Stimulated activated CD4-positive, alpha-beta T cell treated with anti-CD3 and anti-CD28 coated beads, Interleukin-12 subunit alpha, Interleukin-12 subunit beta, amount 100 ng/mL, for 24 hours (primary cell): ENCODE data around the gene SLC5A10.

Experiments
- DNase-seq, 2 experiments: peaks; one replicate each; pipeline ENCODE4 v3.0.0-alpha.2; 2020; ENCODE audit warnings: low read depth in 2 of 2

SLC5A10 gene

DNA sequence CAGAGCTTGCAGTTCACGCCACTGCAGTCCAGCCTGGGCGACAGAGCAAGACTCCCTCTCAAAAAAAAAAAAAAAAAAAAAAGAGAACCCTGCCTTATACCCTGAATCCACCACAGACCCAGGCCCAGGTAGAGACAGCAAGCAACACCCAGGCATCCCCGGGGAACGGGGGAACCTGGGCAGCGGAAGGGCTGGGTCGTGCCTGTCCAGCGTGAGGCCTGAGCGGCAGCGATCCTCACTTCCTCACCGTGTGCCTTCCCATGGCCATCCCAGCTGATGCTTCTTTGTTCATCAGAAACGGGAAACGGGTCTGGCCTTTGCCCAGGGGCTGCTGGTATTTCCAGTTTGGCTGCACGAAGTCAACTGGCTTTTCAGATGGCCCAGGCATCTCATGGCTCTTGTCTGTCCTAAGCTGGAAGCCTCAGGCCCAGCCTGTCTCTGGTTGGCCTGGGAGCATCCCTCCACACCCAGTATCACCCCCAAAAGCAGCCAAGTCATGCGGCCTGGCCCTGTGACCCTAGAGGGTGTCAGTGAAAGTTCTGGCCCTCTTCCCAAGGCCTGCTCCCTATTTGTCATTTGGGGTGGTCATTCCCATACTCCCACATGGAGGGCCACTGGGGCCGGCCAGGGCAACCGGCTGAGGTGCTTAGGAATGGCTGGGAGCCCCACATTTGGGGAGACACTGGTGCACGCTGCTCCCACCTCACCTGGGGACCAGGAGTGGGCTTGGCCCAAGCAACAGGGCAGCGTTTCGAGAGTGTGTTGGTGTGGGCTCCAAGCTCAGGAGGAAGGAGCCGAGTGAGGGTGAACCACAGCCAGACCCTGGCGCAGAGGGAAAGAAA is 32.5 kb downstream of the SLC5A10 start:
- DNase-seq = no peak

DNA sequence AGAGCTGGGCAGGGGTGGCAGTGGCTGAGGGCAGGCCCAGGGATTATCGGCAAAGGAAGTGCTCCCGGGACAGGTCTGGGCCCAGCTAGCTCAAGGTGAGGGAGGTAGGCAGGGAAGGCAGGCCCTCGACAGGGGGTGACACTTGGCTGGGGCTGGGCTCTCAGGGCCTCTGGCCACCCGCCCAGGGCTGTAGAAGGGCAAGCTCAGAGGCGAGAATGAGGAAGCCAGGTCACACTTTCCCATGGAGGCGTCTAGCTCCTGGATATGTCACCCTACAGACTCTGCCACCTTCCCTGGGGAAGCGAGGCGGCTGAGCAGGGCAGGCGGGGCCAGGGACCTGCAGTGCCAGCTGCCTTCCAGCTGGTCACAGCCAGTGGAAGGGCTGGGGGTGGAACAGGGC is 33.5 kb downstream of the SLC5A10 start:
- no peak for DNase-seq

DNA sequence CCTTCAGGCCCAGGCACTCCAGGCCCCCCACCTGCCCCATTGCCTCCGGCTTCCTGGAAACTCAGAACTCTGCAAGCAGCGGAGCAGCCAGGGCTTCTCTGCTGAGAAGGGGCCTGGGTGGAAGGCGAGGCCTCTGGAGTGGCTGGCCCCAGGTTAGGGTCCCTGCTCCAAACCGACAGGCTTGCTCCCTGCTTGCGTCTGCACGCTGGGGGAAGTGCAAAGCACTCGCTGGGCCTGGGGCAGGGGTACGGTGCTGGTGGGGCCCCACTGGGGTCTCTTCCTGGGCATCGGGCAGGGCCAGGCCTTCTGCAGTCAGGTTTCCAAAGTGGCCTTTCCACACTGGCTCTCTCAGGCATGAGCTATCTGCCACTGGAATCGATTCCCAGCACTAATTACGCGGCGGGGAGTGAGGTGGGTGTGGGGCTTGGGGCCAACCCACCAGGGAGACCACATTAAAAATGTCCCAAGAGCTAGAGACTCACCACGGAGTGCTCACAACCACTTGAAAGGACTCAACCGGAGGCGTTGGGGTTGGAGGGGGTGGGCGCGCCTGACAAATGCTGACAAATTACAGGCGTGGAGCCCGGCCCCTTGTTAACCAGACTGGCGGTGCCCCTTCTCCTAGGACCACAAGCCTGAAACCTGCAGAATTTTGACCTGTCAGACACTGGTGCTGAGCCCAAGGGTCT is 34.7 kb downstream of the SLC5A10 start:
- no peak for DNase-seq

DNA sequence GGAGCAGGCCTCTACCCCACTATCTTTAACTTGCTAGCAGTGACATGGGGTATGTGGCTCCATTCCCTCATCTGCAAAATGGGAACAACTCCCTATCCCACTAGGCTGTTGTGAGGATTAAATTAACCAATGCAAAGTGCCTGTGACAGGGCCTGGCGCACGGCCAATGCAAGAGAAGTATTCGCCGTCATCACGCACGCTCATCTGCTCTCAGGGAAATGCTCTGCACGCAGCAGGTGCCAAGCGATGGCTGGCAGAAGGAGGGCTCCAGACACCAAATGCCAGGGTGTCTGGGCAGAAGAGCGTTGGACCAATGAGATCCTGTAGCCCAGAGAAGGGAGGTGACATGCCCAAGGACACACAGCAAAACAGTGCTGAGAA is 35.3 kb downstream of the SLC5A10 start:
- DNase-seq = no peak

DNA sequence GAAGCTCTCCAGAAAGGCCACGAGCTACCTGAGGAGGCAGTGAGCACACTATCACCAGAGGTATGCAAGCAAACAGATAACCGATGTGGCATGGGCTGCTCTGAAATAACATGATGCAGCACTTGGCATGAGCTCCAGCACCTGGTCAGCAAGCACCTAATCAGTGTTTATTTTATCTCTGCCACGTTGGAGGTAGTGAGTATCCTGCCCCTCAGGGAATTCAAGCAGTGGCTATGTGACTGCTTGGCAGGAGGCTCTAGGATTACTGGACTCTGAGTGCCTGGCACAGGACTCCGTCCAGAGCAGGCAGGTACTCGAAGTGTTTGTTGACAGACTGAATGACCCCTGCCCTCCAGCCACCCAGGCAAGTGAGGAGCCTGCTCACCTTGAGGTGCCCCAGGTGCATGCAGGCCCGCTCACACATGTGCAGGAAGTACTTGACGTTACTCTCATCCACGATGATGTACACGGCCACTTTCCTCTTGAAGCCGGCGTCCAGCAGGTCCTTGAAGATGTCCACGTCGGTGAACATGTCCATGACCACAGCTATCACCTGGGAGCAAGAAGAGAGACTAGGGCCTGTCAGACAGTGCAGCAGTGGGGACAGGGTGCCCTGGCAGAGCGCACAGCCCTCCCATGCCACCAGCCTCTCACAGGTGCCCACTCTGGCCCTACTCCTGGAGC is 36.0 kb downstream of the SLC5A10 start:
- no peak for DNase-seq

DNA sequence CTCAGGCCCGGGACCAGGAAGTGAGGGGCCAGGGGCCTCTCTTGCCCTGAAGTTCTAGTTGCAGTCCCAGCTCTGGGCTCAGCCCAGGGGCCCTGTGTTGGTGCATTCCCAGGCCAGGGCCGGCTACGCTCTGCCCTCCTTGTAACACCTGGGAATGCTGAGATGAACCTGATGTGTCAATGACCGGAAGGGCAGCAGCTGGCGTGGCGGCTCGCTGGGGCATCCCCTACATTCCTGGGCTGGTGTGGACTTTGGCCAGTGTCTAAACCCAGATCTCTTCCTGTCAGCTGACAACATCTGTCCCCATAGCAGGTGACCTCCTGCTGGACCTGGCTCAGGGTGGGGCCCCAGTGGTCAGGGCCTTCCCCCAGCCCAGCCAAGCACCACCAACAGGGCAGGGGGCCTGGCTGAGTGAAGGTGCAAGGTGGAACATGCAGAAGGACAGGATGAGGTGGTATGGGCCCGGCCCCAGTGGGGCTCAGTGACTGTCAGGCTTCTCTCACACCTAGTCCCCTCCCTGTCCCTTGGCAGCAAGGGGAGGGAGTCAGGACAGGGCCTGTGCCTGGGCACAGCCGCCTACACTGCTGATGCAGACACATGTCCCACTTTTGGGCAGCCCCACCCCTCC is 36.7 kb downstream of the SLC5A10 start:
- no peak for DNase-seq

DNA sequence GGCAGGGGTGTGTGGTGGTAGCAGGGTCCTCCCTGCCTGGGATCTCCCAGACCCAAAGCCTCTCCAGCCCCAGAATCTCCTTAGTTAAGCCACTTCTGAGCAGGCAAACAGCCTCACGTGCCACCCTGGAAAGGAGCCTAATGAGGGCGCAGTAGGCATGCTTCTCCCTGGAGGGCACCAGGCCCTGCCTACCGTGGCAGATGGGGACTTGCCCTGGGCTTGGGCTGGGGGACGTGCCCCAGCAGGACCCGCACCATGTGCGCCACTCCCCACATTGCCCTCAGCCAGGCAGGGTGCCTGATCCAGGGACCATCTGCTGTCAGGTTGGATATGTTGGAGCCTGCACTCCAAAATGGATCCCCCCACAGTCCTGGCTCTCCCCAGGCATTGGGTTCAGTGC is 38.4 kb downstream of the SLC5A10 start:
- no peak for DNase-seq

DNA sequence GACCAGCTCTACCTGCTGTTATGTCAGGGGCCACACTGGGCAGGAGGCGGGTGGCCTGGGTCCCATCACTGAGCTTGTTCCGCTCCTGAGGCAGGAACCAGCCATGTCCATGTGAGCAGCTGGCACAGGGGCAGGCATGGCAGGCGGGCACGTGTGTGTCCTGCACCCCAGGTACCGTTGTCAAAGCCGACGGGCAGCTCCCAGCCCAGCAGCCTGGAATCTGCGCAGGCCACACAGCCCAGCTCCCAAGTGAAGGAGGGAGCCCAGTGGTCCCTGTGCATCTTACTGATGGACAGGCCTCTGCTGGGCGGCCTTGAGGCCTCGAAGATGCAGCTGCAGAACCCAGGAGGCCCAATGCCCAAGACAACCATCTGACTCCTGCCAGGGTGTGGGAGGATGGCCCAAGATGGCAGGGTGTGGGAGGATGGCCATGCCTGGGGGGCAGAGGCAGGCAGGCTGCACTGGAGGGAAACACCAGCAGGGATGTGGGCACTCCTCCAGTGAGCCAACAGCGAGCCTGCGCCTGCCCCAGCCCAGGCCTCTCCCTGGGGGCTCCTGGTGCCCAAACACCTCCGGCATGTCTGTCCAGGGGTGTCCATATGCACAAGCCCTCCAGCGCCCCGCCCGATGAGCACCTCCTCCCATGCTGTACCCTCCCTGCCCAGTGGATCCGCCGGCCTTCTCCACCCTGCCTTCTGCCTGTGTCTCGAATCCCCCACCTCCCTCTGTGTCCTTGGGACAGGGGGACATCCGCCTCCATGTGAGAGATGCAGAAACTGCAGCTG is 39.8 kb downstream of the SLC5A10 start:
- DNase-seq = no peak

DNA sequence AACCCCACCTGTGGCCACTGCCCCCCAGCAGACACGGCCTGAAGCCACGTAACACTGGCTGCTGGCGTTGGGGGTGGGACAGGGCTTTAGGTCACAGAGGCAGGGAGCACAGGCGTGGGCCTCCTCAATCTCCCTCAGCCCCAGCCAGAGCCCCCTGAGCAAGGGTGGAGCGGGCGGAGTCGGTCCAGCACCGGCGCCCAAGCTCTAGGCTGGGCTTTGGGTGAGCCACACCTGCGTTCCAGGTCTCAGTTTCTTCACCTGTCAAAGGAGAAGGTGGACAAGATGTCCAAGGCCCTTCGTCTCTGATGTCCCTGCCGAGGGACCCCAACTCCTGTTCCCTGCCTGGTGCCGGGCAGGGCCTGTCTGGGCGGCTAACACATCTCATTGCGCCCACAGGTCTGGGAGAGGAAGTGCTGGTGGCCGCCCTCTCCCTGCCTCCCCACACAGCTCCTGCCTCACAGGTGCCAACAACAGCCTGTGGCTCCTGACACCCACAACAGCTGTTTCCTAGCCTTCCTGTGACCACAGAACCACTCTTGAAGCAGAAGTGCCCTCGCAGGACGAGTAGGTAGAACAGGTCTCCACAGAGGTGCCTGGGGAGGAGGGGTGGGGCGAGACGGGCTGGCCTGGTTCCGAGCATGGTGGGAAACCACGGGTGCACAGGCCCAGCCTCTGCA is 40.6 kb downstream of the SLC5A10 start:
- no peak for DNase-seq

DNA sequence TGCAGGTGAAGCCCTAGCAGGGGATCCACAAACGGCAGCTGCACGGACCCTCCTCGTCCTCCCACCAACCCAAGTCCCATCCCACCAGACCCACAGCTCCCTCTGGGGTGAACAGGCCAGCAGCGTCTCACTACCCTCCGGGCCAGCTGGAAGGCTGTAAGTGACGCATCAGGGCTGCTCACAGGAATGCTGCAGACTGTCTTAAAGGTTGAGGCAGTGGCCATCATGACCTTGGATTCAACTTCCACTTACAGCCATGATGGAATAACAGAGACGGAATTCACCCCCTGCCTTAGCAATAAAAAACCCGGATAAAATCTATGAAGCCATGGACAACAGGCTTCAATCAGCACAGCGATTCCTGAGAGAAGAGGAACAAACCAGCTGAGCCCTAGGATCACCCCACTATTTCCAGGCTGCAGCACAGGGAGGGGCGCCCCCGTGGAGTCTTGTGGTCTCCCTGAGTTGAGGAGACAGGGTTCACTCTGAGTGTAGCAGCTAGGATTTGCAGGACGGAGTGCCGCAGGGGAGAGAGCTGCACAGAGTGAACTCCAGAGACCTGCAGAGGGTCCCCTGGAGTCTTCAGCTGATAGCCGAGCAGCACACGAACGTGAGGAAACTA is 42.1 kb downstream of the SLC5A10 start:
- no peak for DNase-seq

DNA sequence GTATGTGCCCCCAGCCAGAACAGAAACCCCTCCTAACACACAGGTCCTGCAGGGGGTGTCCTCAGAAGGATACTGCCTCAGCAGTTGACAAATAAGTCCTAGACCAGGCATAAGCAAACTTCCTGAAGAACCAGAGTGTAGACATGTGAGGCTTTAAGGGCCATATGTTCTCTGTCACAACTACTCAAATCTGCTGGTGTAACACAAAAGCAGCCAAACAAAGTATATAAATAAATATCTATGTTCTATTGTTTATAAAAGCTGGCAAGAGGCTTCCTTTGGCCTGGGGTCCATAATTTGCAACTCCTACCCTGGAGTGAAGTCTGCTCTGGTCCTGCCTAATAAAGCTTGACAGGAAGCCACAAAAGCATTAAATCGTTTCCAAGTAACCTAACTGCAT is 42.7 kb downstream of the SLC5A10 start:
- no peak for DNase-seq

DNA sequence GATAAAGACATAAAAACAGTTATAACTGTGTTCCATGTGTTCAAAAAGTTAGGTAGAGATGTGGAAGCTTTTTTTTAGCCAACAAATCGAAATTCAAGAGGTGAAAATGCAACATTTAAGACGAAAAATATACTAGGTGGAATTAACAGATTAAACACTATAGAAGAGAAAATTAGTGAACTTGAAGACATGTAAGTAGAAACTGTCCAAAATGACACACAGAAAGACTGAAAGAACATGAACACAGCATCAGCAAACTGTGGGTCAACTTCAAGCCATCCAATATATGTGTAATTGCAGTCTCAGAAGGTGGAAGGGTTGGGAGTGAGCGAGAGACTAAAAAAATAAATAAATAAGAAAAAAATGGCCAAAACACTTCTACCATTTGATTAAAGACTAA is 43.3 kb downstream of the SLC5A10 start:
- no peak for DNase-seq

DNA sequence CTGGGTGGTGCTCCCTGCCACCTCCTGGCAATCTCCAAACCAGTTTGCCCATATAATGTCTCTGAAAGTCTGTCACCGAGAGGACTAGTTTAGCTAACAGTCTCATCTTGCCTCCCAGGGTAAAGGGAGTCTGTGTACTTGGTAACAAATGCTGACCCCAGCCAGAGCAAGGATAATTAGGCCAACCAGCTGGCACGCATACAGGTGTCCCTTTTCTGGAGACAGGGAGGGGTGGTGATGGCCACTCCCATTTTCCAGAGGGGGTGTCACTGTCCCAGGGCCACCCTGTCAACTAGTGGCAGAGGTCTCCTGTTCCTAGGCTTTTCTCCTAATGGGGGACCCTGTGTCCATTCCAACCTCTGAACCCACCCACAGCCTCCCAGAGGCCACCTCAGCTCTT is 44.5 kb downstream of the SLC5A10 start:
- DNase-seq = no peak

DNA sequence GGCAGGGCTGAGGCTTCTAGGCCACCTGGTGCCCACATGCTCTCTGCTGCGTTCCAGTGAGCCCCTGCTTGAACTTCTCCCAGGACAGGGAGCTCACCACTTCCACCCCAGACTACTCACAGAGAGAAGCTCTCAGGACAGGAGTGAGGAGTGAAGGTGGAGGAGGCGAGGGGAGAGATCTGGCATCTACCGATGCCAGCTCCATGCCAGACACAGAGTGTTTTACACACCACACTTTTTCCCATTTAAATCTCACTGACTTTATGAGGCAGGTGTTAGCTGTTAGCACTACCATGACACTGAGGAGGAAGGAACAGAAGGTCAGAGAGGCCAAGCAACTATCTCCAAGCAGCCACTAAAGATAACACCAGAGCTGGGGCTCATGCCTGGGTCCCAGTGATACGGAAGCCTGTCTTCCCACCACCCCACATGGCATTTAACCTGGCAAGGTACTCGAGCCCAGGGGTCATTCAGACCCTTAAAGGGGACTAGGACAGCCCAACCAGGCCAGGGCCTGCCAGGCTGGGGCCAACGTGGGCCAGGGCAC is 45.8 kb downstream of the SLC5A10 start:
- no peak for DNase-seq

DNA sequence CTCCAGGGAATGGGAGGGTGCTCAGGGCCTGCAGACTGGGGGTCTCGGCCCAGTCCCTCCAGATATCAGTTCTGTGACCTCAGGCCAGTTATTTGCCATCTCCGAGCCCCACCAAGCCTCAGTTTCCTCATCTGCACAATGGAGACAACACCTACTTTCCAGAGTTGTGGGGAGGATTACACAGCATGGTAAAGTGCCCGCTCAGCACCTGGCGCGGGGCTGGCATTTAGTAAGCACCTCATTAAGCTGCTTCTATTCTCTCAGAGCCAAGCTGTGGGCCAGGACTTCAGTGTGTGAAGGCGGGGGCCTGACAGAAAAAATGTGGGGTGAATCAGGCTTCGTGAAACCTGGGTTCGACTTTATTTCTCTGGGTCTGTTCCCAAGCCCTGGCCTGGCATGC is 47.4 kb downstream of the SLC5A10 start:
- DNase-seq = no peak

DNA sequence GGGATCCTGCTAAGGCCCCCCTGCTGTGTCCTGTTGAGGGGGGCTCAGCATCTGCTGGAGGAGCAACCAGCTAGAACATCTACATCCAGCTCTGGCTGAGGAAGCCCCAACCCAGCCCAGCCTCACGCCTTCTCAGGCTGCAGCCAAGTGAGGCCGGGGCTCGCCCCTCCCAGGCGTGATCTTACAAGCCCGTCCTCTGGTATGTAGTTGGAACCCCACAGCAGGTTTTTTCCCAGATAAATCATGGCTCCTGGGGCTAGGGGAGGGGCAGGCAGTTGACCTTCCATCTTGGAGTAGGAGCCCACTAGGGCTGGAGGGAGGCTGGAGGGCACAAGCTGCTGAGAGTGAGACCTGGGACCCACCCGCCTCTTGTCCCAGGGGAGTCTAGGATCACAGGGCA is 47.9 kb downstream of the SLC5A10 start:
- DNase-seq = no peak

DNA sequence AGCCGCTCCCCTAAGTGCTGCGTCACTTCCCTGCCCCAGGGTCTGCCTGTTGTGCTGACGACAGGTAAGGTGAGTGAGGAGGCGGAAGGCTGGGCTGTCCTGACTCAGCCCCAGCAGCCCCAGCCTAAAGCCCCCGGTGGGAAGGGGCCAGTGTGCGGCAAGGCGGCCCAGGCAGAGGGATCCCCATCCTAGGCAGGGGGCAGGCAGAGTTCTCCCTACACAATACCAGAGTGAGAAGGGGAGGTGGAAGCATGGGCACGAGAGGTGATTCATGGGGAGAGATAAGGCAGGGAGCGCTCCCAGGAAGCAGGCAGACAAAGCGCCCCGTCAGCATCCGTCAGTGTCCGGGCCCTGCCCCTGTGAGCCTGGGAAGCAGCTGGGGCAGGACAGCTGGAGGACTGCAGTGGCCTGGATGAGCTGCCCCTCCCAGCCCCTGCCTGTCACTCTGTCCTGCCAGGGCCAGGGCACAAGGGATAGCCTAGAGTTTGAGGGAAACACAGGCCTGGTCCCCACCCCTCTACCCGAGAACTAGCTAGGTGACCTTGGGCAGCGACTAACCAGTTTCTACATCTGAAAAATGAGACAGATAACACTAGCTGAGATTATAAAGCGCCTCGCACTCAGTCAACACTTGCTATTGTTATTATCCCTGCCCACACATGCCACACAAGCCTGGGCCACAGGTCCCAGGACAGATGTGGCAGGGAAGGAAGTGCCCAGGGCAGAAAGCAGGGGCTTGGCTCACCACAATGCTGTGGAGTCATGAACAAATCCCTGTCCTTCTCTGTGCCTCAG is 48.8 kb downstream of the SLC5A10 start:
- no peak for DNase-seq

DNA sequence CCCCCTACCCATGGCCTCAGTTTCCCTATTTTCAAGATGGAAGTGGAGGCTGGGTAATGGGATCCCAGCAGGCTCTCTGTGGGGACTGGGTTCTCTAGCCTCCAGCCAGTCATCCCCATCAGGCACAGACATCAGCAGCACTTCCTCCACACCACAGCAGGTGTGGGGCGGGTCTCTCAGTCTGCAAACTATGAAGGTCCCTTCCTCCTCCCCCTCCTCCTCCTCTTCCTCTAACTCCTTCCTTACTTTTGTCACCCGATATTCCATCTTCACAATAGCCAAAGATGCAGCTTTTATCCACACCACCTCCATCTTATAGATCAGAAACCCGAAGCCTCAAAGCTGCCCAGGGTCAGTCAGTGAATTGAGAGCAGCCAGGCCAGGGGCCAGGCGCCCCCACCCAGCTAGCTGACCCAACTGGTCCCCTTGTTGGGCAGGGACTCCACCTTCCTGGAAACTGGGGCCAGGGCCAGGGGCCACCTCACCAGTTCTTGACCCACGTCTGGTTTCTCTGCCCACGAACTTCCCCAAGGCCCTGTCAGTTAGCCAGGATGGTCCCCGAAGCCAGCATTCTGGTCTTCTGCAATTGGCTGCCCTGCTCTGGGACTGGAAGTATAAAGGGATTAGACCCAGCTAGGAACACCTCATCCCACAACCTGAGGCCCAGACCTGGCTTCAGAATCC is 50.1 kb downstream of the SLC5A10 start:
- DNase-seq = no peak
